ENCODE data around the gene CDH8. TPM values are rescaled to one million over a fixed set of nuclear protein-coding genes. Genes with fewer than 3 reads are reported as not detected.

CDH8 gene
- total and polyA plus RNA-seq, 12 donors = 0.03 to 9.2 (median 0.40) TPM; not detected in 8

DNA sequence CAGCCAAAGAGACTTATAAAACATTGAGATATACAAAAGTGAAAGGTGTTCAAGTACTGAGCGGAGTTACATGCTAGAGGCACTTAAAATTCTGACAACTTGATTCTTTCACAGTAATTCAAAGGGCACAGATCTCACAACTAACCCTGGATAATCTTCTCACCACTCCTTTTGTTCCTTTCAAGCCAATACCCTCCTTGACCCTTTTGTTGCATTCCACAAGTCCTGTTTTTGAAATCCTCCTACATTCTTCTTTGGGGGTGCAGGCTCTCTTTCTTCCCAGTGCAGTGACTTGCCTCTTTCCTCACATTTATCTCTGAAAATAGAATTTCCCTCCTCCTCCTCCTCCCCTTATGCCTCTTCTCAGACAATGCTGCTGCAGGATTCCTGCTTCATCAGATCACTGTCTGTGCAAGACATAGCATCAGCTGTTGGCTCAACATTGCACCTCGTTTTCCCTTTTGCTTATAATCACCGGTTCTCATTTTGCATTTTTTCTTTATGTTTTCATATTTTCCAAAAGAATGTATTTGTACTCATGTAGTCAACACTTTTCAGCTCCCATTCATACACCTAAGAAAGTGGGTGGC lies 199.3 kb downstream of the CDH8 start:
- H3K27ac ChIP-seq = no peak overlapping the region
- no peak overlapping the region for H3K4me3 ChIP-seq
- H3K9me3 ChIP-seq (replicated peaks in 1 of 3) = no peaks in the 10 kb centered on the region
- no peaks in the 10 kb centered on the region for H3K4me1 ChIP-seq (replicated peaks in 1 of 2)
- H3K27me3 ChIP-seq = no peaks in the 10 kb centered on the region
- no peak for DNase-seq
- TF ChIP-seq POLR2A (IDR thresholded peaks at IDR 0.05) = no peak
- TF ChIP-seq, protein P1, sequence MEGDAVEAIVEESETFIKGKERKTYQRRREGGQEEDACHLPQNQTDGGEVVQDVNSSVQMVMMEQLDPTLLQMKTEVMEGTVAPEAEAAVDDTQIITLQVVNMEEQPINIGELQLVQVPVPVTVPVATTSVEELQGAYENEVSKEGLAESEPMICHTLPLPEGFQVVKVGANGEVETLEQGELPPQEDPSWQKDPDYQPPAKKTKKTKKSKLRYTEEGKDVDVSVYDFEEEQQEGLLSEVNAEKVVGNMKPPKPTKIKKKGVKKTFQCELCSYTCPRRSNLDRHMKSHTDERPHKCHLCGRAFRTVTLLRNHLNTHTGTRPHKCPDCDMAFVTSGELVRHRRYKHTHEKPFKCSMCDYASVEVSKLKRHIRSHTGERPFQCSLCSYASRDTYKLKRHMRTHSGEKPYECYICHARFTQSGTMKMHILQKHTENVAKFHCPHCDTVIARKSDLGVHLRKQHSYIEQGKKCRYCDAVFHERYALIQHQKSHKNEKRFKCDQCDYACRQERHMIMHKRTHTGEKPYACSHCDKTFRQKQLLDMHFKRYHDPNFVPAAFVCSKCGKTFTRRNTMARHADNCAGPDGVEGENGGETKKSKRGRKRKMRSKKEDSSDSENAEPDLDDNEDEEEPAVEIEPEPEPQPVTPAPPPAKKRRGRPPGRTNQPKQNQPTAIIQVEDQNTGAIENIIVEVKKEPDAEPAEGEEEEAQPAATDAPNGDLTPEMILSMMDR (IDR thresholded peaks at IDR 0.05) = no peak
- H3K36me3 ChIP-seq (replicated peaks in 1 of 2) = no peaks in the 10 kb centered on the region
- 61 to 71% (median 65%) methylated on average over 3 of the region's 3 CpGs for WGBS, 4 donors
- intact Hi-C loops (cut with DNase I) = no loop called here

DNA sequence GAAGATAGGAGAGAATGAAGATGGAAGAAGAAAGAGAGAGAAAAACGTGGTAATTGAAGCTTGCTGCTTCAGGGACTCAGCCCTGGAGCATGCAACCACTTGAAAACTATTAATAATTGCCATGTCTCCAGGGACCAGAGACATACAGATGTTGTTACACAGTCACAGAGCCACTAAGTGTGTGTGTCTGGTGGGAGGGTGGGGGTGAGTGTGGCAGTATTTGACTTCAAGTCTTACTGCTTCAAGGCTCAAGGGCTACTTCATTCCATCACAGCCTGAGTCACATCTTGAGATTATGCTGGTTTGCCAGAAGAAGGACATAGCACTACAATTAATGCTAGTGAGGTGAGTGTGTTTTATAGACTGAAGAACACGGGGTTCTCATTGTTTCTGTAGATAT lies 202.2 kb downstream of the CDH8 start:
- Histone ChIP-seq H3K36me3 (replicated peaks in 1 of 2) (no peaks in the 10 kb centered on the region), H3K9me3 (replicated peaks in 1 of 3) (no peaks in the 10 kb centered on the region), H3K4me3 (no peak overlapping the region), H3K27ac (no peak overlapping the region), H3K27me3 (no peaks in the 10 kb centered on the region), H3K4me1 (replicated peaks in 1 of 2) (no peaks in the 10 kb centered on the region)
- WGBS, 4 donors = 58 to 69% (median 63%) methylated on average over 2 of the region's 2 CpGs
- TF ChIP-seq, protein P1 (IDR thresholded peaks at IDR 0.05) = no peak
- TF ChIP-seq POLR2A (IDR thresholded peaks at IDR 0.05) = no peak
- DNase-seq = no peak
- intact Hi-C loops (cut with DNase I) = no loop called here

- WGBS, 4 donors = 78 to 89% (median 84%) methylated on average over 5 of the region's 5 CpGs
- no peaks in the 10 kb centered on the region for H3K36me3 ChIP-seq (replicated peaks in 1 of 2)
Observed at GRCh38 chr16:61831351-61831917, 204.8 kb downstream of the CDH8 start.

DNA sequence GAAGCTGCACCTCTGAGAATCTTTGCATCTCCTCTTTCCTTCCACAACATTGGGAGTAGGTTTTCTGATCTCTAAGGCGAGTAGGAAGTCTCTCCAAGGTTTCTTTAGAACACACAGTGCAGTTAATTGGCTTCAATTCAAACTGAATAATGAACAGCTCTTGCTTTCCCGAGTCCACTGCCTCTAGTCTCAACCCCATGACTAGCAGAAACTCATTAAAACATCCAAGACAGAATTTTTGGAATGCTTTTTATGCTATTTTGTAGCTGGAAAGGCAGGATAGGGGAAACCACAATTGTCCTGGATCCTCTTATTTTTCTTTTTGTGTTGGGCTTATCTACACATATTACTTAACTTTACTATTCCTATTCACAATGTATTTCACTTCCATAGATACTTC lies 206.6 kb downstream of the CDH8 start:
- 36 to 50% (median 45%) methylated on average over 2 of the region's 2 CpGs for WGBS, 4 donors
- Histone ChIP-seq H3K27me3 (no peaks in the 10 kb centered on the region), H3K4me1 (replicated peaks in 1 of 2) (no peaks in the 10 kb centered on the region), H3K9me3 (replicated peaks in 1 of 3) (no peaks in the 10 kb centered on the region), H3K36me3 (replicated peaks in 1 of 2) (no peaks in the 10 kb centered on the region), H3K27ac (no peak overlapping the region), H3K4me3 (no peak overlapping the region)
- TF ChIP-seq, protein P1 (IDR thresholded peaks at IDR 0.05) = no peak
- no peak for TF ChIP-seq POLR2A (IDR thresholded peaks at IDR 0.05)
- intact Hi-C loops (cut with DNase I) = no loop called here
- DNase-seq = no peak

More at GRCh38 chr16:61831351-61831917, 204.8 kb downstream of the CDH8 start:
- TF ChIP-seq, protein P1 (IDR thresholded peaks at IDR 0.05) = no peak
- DNase-seq = no peak
- H3K4me3 ChIP-seq = no peak overlapping the region
- no peaks in the 10 kb centered on the region for H3K4me1 ChIP-seq (replicated peaks in 1 of 2)
- intact Hi-C loops (cut with DNase I) = no loop called here
- H3K27ac ChIP-seq = no peak overlapping the region
- H3K27me3 ChIP-seq = no peaks in the 10 kb centered on the region
- no peaks in the 10 kb centered on the region for H3K9me3 ChIP-seq (replicated peaks in 1 of 3)
